DMS53 treated with DMSO at 0.1 percent for 48 hours (cell line): ENCODE data around the gene ACD.

Source experiments
- DNase-seq: peaks from one replicate; lab custom pipeline; 2025; ENCODE audit not compliant: unreplicated experiment; lab: John Stamatoyannopoulos, UW

ACD gene

GRCh38 chr16:67648088-67648763, 11.8 kb downstream of the ACD start:
- DNase-seq, result no peak

DNA sequence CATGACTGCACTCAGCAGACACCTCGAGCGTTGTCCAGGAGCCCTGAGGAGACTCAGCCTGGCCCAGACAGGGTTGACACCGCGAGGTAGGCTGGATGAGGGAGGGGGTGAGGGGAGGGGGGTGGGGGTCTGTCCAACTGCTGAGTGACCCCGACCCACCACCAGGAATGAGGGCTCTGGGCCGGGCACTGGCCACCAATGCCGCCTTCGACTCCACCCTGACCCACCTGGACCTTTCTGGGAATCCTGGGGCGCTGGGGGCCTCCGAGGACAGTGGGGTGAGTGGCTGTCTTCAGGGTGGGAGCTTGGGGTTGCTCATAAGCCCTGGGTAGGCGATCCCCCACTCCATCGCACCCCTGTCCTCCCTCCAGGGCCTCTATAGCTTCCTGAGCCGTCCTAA, 12.4 kb downstream of the ACD start:
- no peak for DNase-seq

GRCh38 chr16:67647111-67647651, 12.9 kb downstream of the ACD start:
- no peak for DNase-seq

DNA sequence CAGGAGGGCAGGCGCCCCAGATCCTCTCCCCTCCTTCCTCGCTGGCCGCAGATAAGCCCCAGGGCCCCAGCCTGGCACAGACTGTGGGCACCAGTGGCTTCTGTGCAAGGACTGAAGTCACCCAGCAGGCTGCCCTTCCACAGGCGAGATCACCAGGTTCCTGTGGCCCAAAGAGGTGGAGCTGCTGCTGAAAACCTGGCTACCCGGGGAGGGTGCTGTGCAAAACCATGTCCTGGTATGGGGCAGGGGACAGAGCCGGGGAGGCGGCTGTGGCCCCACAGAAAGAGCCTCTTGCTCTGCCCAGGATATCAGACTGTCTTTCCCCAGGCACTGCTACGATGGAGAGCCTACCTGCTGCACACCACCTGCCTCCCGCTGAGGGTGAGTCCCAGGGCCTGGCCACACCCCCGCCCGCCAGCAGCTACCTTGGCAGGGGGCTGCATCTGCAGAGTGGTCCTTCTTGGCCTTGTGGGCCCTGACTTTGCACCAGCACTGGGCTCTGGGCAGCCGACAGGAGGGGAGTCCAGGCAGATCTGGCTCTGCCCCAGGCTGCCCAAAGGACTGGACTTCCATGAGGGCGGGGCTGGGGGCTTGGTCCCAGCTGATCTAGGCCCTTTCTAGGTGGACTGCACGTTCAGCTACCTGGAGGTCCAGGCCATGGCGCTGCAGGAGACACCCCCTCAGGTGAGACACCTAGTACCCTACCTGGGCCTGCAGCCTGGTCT, 14.5 kb downstream of the ACD start:
- DNase-seq, result no peak

DNA sequence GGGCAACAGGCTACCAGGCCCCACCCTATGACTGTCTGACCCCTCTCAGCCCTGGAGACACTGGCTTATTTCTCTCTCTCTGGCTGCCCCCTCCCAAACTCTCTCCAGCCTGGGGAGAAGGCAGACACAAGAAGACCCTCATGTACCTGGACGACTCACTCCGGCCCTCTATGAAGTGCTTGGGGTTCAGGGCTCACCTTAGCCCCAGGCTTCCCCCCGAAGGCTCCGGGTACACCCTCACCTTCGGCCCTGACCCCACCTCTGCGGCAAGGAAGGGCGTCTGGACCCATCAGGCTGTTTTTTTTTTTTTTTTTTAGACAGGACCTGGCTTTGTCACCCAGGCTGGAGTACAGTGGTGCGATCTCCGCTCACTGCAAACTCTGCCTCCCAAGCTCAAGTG, 16.0 kb downstream of the ACD start:
- DNase-seq, result no peak

DNA sequence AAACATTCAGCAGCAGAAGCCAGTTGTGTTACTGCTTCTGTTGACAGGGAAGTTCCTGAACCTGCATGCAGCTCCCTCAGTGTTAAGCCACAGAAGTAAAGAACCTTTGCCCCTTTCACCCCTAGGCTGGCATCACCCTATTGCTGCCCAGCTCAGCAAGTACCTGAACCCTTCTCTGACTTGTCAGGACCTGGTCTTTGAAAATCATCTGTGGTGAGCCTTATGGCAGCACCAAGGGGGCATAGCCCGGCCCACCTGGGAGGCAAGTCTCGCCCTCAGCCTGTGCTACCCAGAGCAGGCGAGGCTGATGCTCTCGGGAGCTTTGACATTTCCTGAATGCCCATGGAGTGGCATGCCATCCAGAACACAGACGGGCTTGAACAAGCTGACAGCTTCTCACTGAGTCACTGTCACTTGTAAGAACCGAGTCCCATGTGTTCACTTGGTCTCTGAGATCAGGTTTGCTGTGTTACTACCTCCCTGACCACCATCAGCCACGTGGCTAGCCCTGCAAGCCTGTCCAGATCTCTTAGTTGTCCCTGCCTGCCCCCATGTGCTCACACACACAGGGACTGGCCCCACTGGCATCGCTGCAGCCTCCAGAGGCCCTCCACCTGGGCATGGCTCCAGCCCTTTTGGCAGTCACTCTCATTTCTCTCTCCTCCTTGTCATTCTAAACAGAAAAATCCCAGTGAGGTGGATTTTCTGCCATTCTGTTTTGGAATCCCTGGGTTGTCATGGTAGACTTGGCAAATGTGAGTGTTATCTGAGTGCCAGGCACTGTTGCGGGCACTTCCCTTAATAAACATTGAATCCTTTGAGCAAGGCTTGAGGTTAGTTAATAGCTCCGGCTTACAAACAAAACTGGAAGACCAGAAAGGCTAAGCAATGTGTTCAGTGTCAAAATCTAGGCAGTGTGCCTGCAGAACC, 18.0 kb downstream of the ACD start:
- DNase-seq, result no peak

- DNase-seq, result no peak
Measured at GRCh38 chr16:67637625-67638024, 22.4 kb downstream of the ACD start.

- DNase-seq, result no peak
Measured at GRCh38 chr16:67636713-67637112, 23.3 kb downstream of the ACD start.

DNA sequence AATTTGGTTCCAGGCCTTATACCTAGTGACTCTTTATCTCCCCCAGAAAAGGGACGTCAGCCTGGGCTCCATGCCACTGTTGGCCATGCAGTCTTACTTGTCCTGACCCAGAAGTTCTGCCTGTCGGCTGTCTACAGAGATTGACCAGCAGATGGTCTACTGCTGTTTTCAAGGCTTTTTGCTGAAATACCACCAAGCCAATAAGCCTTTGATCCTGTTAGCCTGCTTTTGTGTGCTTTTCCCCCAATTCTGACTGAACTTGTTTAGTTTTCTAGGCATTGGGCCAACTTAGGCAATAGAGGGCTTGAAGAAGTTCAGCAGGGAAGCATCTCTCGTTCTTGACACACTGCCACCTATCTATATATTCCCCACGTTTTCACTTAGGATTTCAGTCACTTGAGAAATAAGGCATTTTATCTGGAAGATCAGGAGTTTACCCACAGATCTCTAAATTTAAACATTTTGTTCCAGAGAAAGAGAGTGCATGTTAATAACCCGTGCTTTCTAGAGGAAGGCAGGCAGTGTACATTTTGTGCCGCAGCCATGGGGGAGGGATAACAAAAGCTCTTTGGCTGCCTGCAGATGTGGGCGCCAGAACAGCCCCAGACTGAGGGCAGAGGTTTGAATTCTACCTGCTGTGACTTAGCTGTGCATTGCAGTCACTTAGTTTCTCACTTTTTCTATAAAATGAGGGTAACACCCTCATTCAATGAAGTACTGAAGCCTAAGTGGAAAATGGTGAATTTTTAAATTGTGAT, 27.5 kb downstream of the ACD start:
- no peak for DNase-seq

DNA sequence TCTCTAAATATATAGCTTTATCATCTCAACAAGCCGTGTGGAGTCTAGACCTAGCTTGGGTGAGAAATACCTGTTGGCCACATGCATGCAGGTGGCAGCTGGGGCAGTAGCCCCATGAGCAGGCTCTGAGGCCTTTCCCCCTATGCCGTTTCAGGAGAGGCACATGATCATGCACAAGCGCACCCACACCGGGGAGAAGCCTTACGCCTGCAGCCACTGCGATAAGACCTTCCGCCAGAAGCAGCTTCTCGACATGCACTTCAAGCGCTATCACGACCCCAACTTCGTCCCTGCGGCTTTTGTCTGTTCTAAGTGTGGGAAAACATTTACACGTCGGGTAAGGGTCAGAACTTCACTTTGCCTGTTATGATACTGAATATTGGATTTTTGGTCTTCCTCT, 31.8 kb downstream of the ACD start:
- DNase-seq, result no peak

DNA sequence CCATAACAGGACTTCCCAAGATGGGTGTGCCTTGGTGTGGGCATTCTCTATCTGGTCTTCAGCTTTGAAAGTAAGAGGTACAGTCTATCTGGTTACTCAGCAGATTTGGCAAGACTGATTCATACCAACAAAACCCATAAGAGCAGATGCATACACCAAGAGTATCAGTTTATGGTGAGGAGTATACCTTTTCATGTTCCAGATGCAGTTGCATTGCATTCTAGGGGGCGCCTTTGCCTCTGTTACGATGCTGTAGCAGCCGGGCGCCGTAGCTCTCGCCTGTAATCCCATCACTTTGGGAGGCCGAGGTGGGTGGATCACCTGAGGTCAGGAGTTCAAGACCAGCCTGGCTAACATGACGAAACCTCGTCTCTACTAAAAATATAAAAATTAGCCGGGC, 46.3 kb downstream of the ACD start:
- DNase-seq, result no peak

DNA sequence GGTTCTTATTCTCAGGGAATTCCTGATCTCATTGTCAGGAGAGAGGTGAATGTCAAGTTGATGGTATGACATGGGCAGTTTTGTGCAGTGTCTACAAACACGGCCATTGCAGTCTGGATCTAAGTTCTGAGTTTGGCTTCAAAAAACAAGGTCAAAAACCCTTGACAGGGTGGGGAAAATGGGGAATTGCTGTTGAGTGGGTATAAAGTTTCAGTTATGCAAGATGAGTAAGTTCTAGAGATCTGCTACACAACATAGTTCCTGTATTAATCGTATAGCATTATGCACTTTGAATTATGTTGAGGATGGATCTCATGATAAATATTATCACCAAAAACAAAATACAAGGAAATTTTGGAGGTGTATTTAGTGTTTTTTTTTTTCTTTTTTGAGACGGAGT, 51.7 kb downstream of the ACD start:
- no peak for DNase-seq
